GM21786 (cell line): ENCODE data around the gene KRTAP10-8.
"Not testable (repeated sequence)": the region's sequence is repeated elsewhere in the genome, so short reads cannot be mapped to it uniquely, and the experiment has no call there.

Source experiments
- ATAC-seq: cut with Tn5 transposase; IDR thresholded peaks from one replicate; pipeline ENCODE4 v1.9.1; 2021; ENCODE audit not compliant: unreplicated experiment

The KRTAP10-8 gene

DNA sequence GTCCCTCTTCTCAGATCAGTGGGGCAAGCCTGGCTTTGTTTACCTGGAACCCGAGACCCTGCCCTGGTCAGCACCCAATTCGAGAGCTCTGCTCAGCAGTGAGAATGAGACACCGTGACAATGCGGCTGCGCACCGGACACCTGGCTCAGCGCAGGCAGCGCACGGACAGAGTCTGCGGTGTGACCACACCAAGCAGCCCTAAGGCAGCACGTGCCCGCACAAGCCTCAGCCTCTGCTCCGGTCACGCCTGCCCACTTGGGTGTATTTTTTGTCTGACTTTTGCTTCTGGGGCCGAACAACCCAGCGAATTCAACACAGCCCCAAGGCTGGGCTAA, 4.7 kb downstream of the KRTAP10-8 start:
- no peak for ATAC-seq

DNA sequence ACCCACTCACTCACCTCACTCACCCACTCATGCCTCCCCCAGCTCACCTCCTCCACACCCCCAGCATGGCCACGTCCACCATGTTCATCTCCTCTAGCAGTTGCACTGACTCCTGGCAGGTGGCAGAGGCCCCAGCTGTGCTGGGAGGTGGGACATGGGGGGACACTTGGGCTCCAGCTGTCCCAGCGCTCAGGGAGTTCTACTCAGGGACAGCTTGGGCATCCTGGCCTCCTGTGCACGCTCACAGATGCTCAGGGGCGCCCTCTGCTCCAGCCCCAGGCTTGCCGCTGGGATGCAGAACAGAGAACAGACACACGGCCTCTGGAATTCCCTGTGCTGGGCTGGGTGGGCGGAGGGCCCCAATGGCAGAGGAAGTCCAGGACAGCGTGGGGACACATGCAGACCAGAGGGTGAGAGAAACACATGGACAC, 5.2 kb downstream of the KRTAP10-8 start:
- ATAC-seq, result no peak

DNA sequence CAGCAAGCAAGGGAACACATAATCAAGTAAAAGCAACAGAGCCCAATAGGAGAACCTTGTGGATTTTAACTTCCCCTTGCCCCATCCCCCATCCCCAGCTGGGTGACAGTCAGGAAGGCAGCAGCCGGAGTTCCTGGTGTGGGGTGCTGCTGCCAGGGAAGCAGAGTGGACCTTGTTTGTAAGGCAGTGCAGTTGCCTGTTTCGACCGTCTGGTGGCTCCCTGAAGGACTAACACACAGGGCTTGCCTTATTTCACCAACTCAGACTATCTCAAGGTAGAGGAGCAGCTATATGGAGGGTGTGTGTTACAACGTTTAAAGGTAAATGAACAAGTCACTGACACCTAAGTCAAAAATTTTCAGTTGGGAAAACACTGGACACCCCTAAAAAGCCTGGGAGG, 6.6 kb downstream of the KRTAP10-8 start:
- no peak for ATAC-seq

DNA sequence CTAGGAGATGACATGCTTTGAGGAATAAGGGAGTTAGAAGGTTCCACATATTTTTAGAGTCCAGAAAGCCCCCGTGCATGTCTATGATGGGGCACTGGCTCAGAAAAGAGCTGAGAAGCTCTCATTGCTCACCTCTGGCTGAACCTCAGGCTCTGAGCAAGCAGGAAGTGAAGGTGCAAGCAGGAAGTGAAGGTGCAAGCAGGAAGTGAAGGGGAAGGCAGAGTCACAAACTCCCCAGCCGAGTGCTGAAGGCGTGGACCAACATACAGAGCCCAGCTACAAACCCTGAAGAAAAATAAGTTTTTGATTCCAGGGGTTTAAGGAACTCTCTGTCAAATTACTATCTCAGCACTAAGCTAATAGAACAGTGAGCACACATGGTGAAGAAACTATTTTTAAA, 7.0 kb downstream of the KRTAP10-8 start:
- ATAC-seq, result no peak

DNA sequence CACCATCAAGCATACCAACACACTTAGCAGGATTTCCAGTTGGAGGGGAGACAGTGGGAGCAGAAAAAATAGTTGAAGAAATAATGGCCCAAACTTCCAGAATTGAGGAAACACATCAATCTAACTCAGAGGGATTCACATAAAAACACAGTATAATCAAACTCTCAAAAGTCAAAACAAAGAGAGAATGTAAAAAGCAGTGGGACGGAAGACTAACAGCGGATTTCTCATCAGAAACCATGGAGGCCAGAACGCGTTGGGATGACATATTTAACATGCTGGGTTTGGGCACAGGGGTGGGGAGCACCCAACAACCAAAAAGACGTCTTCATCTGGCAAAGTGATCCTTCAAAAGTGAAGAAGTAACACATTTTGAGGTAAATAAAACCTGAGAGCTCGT, 8.0 kb downstream of the KRTAP10-8 start:
- ATAC-seq, result no peak

DNA sequence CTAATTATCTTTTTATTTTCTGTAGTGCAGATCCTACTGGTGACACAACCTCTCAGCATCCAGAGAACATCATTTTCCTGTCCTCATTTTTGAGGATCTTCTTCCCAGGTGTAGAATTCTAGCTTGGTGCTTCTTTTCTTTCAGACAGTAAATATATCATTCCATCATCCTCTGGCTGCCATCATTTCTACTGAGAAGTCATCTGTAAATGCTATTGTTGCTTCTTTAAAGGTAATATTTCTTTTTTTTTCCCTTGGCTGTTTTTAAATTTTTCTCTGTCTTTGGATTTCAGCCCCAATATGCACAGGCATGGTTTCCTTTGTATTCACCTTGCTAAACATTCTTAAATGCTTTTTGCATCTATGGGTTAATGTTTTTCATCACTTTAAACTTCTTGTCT, 11.7 kb downstream of the KRTAP10-8 start:
- ATAC-seq, result no peak

DNA sequence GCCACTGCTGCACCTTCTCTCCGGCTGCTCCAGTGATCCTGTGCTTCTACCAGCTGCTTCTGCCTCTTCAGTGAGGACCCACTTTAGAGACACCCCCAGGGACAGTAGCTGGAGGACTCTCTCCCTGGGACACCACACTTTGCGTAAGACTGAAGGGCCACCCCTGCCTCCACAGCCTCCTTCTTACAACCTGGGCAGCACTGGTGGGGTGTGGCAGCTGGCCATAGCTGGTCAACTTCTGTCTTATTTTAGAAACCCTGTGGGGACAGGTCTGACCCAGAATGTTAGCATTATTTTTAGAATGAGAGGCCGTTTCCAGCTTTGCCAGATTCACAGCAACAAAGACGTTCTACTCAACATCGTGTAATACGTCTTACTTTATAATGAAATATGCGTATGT, 13.9 kb downstream of the KRTAP10-8 start:
- ATAC-seq, result no peak

DNA sequence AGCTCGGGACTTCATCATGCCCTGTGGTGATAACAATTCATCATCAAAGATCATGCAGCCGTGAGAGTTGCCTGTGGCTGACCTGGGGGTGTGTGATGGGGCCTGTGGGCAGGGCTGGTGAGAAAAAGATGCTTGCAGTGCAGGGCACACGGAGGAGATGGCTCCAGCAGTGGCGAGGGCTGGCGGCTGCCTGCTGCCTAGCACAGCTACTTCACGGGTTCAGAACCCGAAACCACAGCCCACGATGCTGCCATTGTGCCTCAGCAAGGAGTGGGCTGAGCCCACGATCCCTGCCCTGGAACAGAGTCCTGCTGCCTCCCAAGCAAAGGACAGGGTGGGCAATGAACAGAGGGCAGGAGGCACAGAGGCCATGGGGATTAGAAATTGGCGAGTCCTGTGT, 14.4 kb downstream of the KRTAP10-8 start:
- no peak for ATAC-seq

DNA sequence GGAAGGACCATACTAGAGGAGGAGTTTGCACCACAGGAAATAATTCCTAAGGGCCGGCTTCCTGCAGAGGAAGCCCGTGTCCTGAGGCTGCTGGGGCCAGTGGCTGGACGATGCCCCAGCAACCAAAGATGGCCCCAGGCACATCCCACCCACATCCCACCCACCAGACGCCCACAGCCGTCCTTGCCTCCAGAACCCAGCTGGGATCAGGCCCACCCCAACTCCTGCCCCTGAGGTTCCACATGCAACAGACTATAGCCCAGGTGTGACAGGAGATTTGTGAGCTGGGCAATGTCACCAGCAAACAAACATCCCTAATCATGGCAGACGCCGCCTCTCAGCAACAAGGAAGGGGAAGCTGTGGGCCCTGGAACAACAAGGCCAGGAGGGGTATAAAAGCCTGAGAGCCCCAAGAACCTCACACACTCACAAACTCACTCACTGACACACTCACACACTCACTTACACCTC, 14.8 kb downstream of the KRTAP10-8 start, which contains the start of gene KRTAP10-9:
Gene KRTAP10-9, plus strand, starts transcription at position 421 of the 471 bp plus-strand sequence. CDS start 79 bp downstream, outside the sequence.
- no peak for ATAC-seq

DNA sequence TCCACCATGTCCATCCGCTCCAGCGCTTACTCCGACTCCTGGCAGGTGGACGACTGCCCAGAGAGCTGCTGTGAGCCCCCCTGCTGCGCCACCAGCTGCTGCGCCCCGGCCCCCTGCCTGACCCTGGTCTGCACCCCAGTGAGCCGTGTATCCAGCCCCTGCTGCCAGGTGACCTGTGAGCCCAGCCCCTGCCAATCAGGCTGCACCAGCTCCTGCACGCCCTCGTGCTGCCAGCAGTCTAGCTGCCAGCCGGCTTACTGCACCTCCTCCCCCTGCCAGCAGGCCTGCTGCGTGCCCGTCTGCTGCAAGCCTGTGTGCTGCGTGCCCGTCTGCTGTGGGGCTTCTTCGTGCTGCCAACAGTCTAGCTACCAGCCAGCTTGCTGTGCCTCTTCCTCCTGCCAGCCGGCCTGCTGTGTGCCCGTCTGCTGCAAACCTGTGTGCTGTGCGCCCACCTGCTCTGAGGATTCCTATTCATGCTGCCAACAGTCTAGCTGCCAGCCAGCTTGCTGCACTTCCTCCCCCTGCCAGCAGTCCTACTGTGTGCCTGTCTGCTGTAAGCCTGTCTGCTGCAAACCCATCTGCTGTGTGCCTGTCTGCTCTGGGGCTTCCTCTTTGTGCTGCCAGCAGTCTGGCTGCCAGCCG, 15.4 kb downstream of the KRTAP10-8 start:
- not testable (repeated sequence) for ATAC-seq

DNA sequence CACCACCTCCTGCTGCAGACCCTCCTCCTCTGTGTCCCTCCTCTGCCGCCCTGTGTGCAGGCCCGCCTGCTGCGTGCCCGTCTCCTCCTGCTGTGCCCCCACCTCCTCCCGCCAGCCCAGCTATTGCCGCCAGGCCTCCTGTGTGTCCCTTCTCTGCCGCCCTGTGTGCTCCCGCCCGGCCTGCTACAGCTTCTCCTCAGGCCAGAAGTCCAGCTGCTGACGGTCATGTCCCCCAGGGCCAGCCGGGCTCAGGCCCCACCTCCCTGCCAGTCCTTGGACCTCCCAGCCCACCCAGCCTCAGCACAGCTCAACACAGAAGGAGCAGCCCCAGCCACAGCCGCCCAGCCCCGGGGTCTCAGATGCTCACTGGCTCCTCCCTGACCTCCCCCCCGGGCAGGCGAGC, 16.0 kb downstream of the KRTAP10-8 start:
- ATAC-seq, result not testable (repeated sequence)

DNA sequence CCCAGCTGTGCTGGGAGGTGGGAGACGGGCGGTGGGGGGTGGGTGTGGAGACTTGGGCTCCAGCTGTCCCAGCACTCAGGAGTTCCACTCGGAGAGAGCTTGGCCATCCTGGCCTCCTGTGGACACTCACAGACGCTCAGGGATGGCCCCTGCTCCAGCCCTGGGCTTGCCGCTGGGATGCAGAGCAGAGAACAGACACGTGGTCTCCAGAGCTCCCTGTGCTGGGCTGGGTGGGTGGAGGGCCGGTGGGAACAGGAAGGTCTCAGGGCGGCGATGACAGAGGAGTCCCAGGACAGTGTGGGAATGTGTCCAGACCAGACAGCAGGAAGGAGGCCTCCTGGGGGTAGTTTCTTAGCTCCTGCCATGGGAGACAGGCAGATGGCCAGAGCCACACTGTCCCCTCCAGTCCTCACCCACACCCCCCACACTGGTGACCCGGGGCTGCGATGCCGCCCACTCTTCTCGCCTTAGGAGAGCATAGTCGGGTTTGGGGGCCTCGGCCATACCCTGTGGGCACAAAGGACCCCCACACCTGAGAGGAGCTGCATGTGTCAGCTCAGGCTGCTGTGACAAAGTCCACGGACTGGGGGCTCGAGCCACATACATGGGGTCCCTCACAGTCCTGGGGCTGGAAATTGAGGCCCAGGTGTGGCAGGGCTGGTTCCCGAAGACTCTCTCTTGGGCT, 17.0 kb downstream of the KRTAP10-8 start:
- no peak for ATAC-seq

DNA sequence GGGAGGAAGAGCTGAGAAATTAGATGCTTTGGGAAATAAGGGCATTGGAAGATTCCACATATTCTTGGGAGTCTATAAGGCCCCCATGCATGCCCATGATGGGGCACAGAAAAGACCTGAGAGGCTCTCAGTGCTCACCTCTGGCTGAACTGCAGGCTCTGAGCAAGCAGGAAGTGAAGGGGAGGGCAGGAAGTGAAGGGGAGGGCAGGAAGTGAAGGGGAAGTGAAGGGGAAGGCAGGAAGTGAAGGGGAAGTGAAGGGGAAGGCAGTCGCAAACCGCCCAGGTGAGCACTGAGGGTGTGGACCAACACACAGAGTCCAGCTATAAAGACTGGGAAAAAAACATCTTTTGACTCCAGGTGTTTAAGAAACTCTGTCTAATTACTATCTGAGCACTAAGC, 18.6 kb downstream of the KRTAP10-8 start:
- ATAC-seq, result no peak

DNA sequence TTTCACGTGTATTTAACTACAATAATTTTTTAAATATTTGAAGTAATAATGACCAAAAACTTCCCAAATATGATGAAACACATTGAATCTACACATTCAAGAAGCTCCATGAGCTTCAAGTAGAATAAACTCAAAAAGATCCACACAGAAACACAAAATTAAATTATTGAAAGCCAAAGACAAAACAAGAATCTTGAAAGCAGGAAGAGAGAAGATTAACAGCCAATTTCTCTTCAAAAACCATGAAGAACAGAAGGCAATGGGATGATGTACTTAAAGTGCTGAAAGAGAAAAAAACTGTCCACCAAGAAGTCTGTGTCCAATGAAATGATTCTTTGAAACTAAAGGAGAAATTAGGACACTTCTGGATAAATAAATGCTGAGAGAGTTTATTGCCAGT, 20.2 kb downstream of the KRTAP10-8 start:
- no peak for ATAC-seq

DNA sequence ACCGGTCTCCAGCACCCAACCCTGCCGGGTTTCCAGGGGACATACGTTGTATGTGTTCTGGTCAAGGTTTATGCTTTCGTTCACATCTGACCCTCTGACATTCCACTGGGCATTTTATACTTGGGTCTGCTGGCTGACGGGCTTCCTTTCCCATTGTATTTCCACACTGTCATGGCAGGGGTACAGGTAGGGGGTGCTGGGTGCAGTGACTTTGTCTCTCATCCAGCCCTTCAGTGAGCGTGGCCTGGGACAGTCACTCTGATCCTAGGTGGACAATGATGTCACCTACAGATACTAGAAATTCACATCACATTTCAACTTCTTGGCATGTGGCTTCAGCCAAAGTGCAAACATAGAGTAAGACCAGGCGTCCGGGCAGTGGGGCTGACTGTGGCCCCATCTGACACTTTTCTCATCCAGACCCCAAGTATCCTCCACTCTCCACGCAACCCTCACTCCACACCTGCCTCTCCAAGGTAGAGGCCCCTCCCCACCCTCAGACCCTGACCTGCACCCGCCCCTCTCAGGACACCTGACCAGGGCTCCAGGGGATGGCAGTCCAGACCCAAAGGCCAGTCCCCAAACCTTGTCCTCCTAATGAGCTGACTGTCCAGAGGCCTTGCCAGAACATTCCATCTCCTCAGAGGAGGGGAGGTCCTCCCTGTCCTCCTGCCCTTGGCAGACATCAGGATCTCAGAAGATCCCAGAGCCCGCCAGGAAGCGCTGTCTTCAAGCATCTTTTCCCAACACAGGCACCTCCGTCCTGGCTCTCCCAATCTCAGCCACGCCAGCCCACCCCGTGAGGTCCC, 24.5 kb downstream of the KRTAP10-8 start:
- ATAC-seq, result no peak

DNA sequence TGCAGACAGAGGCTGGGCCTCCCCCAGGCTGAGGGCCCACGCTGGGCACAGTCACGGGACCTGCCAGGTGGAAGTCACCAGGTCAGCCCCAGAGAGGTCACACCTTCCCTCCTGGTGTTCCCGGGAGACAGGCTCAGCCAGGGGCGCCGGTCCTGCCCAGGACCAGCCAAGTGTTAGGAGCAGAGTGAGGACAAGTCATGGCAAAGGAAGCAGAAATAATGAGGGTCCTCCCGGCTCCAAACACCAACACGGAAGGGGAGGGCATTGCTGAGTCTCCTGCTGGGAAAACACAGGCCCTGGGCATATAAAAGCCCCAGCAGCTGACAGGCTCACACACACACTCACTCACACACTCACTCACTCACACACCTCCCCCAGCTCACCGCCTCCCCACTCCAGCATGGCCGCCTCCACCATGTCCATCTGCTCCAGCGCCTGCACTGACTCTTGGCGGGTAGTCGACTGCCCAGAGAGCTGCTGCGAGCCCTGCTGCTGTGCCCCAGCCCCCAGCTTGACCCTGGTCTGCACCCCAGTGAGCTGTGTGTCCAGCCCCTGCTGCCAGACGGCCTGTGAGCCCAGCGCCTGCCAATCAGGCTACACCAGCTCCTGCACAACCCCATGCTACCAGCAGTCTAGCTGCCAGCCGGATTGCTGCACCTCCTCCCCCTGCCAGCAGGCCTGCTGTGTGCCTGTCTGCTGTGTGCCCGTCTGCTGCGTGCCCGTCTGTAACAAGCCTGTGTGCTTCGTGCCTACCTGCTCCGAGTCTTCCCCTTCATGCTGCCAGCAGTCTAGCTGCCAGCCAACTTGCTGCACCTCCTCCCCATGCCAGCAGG, 25.4 kb downstream of the KRTAP10-8 start, which contains the start of gene KRTAP10-10:
Gene KRTAP10-10, plus strand, starts transcription at position 339 of the 833 bp plus-strand sequence. Its CDS starts 62 bp downstream, at position 401.
- no peak for ATAC-seq

DNA sequence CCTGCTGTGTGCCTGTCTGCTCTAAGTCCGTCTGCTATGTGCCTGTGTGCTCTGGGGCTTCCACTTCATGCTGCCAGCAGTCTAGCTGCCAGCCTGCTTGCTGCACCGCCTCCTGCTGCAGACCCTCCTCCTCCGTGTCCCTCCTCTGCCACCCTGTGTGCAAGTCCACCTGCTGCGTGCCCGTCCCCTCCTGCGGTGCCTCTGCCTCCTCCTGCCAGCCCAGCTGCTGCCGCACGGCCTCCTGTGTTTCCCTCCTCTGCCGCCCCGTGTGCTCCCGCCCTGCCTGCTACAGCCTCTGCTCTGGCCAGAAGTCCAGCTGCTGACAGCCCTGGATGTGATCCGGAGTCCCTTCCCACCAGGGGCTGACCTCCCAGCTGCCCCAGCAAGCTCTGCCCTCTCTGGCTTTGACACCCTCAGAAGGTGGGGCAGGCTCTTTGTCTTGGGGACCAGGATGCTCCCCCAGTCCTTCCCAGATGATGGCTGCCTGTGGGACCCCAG, 26.0 kb downstream of the KRTAP10-8 start:
- ATAC-seq, result not testable (repeated sequence)

DNA sequence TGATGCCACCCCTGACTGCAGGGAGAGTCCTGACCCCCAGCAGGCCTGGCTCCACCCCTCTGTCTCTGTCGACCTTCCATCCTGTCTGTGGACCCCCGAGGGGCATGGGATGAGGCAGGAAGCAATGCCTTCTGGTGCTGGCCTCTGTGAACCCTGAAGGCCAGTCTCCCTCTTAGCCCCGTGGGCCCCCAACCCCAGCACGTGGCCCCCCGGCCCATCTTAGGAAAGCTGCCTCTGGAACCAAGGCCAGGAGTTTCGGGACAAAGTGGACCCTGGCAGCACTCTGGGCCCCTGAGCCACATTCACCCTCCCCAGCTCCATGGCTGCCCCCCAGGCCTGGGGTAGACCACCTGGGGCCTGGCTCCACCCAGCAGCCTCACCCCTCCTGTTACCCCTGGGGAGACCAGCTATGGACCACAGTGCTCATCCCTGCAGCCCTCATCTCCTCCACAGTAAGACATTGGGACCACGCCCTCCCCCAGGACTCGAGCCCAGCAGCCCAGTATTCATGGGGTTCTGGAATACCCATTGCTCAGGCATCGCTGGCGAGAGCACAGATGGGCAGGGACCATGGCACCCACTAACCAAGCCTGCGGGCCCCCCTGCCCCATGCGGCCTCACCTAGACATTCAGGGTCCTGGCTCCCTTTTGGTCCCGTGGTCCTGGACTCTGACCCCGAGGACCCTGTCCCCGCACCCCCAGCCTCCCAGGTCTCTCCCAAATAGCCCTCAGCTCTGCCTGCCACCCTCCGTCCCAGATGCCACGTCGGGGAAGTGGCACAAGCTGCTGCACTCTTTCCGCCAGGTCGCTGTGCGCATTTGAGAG, 26.8 kb downstream of the KRTAP10-8 start:
- not testable (repeated sequence) for ATAC-seq

DNA sequence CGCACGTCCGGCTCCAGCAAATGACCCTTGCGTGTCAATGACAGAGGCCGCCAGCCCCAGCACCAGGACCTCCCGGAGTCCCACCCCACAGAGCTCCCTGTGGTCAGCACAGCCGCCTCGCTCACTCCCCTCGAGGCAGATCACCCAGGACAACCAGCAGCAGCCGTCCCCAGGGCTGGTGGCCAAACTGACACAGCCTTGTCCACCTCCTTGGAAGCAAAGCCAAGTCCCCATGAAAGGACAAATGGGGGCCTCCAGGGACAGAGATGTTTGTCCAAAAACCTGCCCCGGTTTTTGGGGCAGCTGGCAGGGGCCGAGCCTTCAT, 27.4 kb downstream of the KRTAP10-8 start:
- ATAC-seq, result no peak

DNA sequence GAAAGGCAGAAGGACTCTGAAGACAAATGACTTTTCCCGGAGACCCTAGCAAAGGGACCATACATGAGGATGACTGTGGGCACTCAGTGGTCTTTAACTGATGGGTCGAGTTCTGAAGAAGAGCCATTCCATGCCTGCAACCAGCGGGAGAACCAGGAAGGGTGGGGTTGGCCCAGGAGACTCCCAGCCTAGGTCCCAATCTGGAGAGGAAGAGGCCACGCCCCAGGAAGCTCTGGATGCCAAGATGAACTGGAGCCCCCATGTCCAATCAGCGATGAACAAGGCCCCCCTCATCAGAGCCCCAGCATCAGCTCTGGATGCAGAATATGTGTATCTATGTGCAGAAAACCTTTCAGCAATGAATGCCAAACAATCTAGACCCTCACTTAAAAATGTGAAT, 28.9 kb downstream of the KRTAP10-8 start:
- ATAC-seq, result no peak
